WTC11 (cell line): ENCODE results near the gene PER1. TPM values are rescaled to one million over a fixed set of nuclear protein-coding genes. Genes with fewer than 3 reads are reported as not detected.

Experiments
- ATAC-seq: fragments of 200-7000 bp; cut with Tn5 transposase; 2 replicates; pipeline ENCODE4 v1.10.0; 2021; ENCODE audit warnings: mild to moderate bottlenecking, moderate library complexity
- CTCF ChIA-PET: fragments of 300-600 bp; sonication (Branson Sonifier 250); formaldehyde crosslinking; loops from one replicate; lab custom pipeline; 2021; ENCODE audit warnings: antibody characterized with exemption; lab: Charles Lee
- POLR2A ChIA-PET: fragments of 350-600 bp; sonication (Branson Sonifier 250); formaldehyde crosslinking; loops from one replicate; lab custom pipeline; 2021; ENCODE audit warnings: antibody characterized with exemption; lab: Charles Lee
- DNase-seq: peaks from one replicate; pipeline ENCODE4 v3.0.0; 2021; ENCODE audit warnings: low spot score
- H3K27ac Mint-ChIP-seq: 2 replicates; pipeline ENCODE4 v1.8.0; 2021; ENCODE audit warnings: mixed read lengths
- H3K27me3 Mint-ChIP-seq: 2 replicates; pipeline ENCODE4 v1.8.0; 2021; ENCODE audit warnings: low read depth, mild to moderate bottlenecking, moderate library complexity, mixed read lengths
- H3K36me3 Mint-ChIP-seq: 2 replicates; pipeline ENCODE4 v1.8.0; 2021; ENCODE audit warnings: mixed read lengths
- H3K4me1 Mint-ChIP-seq: 2 replicates; pipeline ENCODE4 v1.8.0; 2022; ENCODE audit warnings: mixed read lengths
- H3K4me3 Mint-ChIP-seq: 2 replicates; pipeline ENCODE4 v1.8.0; 2021; ENCODE audit warnings: mild to moderate bottlenecking, moderate library complexity, mixed read lengths
- H3K9me3 Mint-ChIP-seq: 2 replicates; pipeline ENCODE4 v1.8.0; 2021; ENCODE audit warnings: mixed read lengths
- ARID4B ChIP-seq: sonication (generic); formaldehyde crosslinking; IDR thresholded peaks from 2 replicates; pipeline ENCODE4 v1.8.0; 2023; ENCODE audit warnings: missing genetic modification reagents, mild to moderate bottlenecking, borderline replicate concordance
- CBFB ChIP-seq: sonication (generic); formaldehyde crosslinking; IDR thresholded peaks from 2 replicates; pipeline ENCODE4 v1.8.1; 2022; ENCODE audit warnings: mild to moderate bottlenecking, low read depth, missing genetic modification reagents
- CTCF ChIP-seq: fragments of 200-600 bp; IDR thresholded peaks from 2 replicates; pipeline ENCODE4 v1.8.0; 2022; ENCODE audit warnings: antibody characterized with exemption
- EMX1 ChIP-seq: fragments of 250-450 bp; sonication (Bioruptor Pico); IDR thresholded peaks from 2 replicates; pipeline ENCODE4 v1.8.0; 2021; ENCODE audit warnings: mild to moderate bottlenecking
- ERG ChIP-seq: fragments of 250-450 bp; sonication (Bioruptor Pico); IDR thresholded peaks from 2 replicates; pipeline ENCODE4 v1.8.0; 2021; ENCODE audit warnings: mild to moderate bottlenecking
- ESRRA ChIP-seq: sonication (generic); formaldehyde crosslinking; IDR thresholded peaks from 2 replicates; pipeline ENCODE4 v1.8.1; 2022; ENCODE audit warnings: mild to moderate bottlenecking, missing genetic modification reagents, borderline replicate concordance
- GTF2I ChIP-seq: fragments of 250-450 bp; sonication (Bioruptor Pico); conservative IDR thresholded peaks from 2 replicates; pipeline ENCODE4 v1.4.0; 2021; ENCODE audit warnings: mild to moderate bottlenecking
- HMGXB4 ChIP-seq: sonication (generic); formaldehyde crosslinking; IDR thresholded peaks from 2 replicates; pipeline ENCODE4 v1.8.1; 2023; ENCODE audit warnings: mild to moderate bottlenecking, moderate library complexity, missing genetic modification reagents
- NFYB ChIP-seq: sonication (generic); formaldehyde crosslinking; conservative IDR thresholded peaks from 2 replicates; pipeline ENCODE4 v1.8.0; 2022; ENCODE audit warnings: low read depth, missing genetic modification reagents
- NR2C2 ChIP-seq: sonication (generic); formaldehyde crosslinking; IDR thresholded peaks from 2 replicates; pipeline ENCODE4 v1.8.0; 2022; ENCODE audit warnings: mild to moderate bottlenecking, missing genetic modification reagents
- RELA ChIP-seq: sonication (generic); formaldehyde crosslinking; IDR thresholded peaks from 2 replicates; pipeline ENCODE4 v1.8.1; 2022; ENCODE audit warnings: missing genetic modification reagents, mild to moderate bottlenecking, borderline replicate concordance
- SMAD4 ChIP-seq: sonication (generic); formaldehyde crosslinking; IDR thresholded peaks from 2 replicates; pipeline ENCODE4 v1.8.0; 2022; ENCODE audit warnings: mild to moderate bottlenecking, missing genetic modification reagents
- SOX15 ChIP-seq: fragments of 250-450 bp; sonication (Bioruptor Pico); IDR thresholded peaks from 2 replicates; pipeline ENCODE4 v1.9.0; 2021; ENCODE audit warnings: mild to moderate bottlenecking
- TP53 ChIP-seq: sonication (generic); formaldehyde crosslinking; IDR thresholded peaks from 2 replicates; pipeline ENCODE4 v1.8.1; 2023; ENCODE audit warnings: mild to moderate bottlenecking, missing genetic modification reagents
- USF2 ChIP-seq: sonication (generic); formaldehyde crosslinking; IDR thresholded peaks from 2 replicates; pipeline ENCODE4 v1.8.1; 2023; ENCODE audit warnings: mild to moderate bottlenecking, missing genetic modification reagents, moderate library complexity
- ZBTB21 ChIP-seq: sonication (generic); formaldehyde crosslinking; IDR thresholded peaks from 2 replicates; pipeline ENCODE4 v1.8.1; 2023; ENCODE audit warnings: mild to moderate bottlenecking, missing genetic modification reagents, borderline replicate concordance
- ZNF232 ChIP-seq: sonication (generic); formaldehyde crosslinking; IDR thresholded peaks from 2 replicates; pipeline ENCODE4 v1.8.0; 2022; ENCODE audit warnings: mild to moderate bottlenecking, missing genetic modification reagents
- ZNF281 ChIP-seq: sonication (generic); formaldehyde crosslinking; IDR thresholded peaks from 2 replicates; pipeline ENCODE4 v1.8.0; 2023; ENCODE audit warnings: mild to moderate bottlenecking, missing genetic modification reagents
- ZNF512 ChIP-seq: sonication (generic); formaldehyde crosslinking; IDR thresholded peaks from 2 replicates; pipeline ENCODE4 v1.8.1; 2022; ENCODE audit warnings: missing genetic modification reagents, borderline replicate concordance
- total RNA-seq: library from RNA; stranded (reverse); gene quantifications from 3 replicates; pipeline ENCODE4 v1.2.3, GENCODE V29; 2021

Gene PER1
- total RNA-seq, 1 experiment from 2014 or later: 46.9 TPM

GRCh38 chr17:8140065-8141029 lies 11.9 kb downstream of the PER1 start:
- no peaks in the 10 kb centered on the region for H3K9me3 Mint-ChIP-seq
- TF ChIP-seq RELA (CRISPR knock-in tag) (no peak), ZNF512 (CRISPR knock-in tag) (no peak), ERG (CRISPR knock-in tag) (no peak), SOX15 (CRISPR knock-in tag) (no peak), ESRRA (CRISPR knock-in tag) (no peak), EMX1 (no peak), ZNF232 (CRISPR knock-in tag) (no peak), ZNF281 (CRISPR knock-in tag) (no peak), NR2C2 (no peak), SMAD4 (CRISPR knock-in tag) (no peak), CTCF (no peak), HMGXB4 (no peak), ZBTB21 (CRISPR knock-in tag) (no peak), USF2 (CRISPR knock-in tag) (no peak), TP53 (no peak), GTF2I (CRISPR knock-in tag) (no peak), CBFB (no peak), ARID4B (CRISPR knock-in tag) (no peak), NFYB (CRISPR knock-in tag) (no peak)
- no peaks in the 10 kb centered on the region; the same call in 1 of the 2 replicates for H3K27me3 Mint-ChIP-seq
- ChIA-PET CTCF (interaction anchor here (0.6 to 3.6 kb wide), 9 partner anchors 11 to 227 kb away, joined by 3 to 25 read pairs (median 4); partner anchors contain the start of genes ALOXE3, HES7 and PER1), POLR2A (interaction anchor here (1.1 to 2.3 kb wide), 3 partner anchors 12 to 16 kb away, joined by 4 to 12 read pairs (median 5); partner anchors contain the start of gene PER1)
- 0 out of 2 replicates have a peak, but pooled peaks cover 2% of the 10 kb centered on the region for H3K4me1 Mint-ChIP-seq
- no peak overlapping the region for H3K4me3 Mint-ChIP-seq
- no peak for ATAC-seq
- no peak for DNase-seq
- no peak overlapping the region for H3K27ac Mint-ChIP-seq
- H3K36me3 Mint-ChIP-seq: peaks cover 15% of the 10 kb centered on the region
